GM23248 (cell line): ENCODE measurements around the gene MAFB. TPM values are rescaled to one million over a fixed set of nuclear protein-coding genes. Genes with fewer than 3 reads are reported as not detected.

ENCODE experiments used
- DNase-seq: peaks from one replicate; pipeline ENCODE4 v3.0.0-alpha.2; 2015
- H2AFZ ChIP-seq: fragments of 200-600 bp; sonication (generic); 2 replicates; pipeline ENCODE4 v1.6.1; 2016; ENCODE audit warnings: antibody characterized with exemption
- H3F3A ChIP-seq: fragments of 200-600 bp; sonication (generic); 2 replicates; pipeline ENCODE4 v1.6.1; 2016; ENCODE audit warnings: mild to moderate bottlenecking, antibody characterized with exemption, mixed run types; ENCODE audit not compliant: insufficient read depth
- H3K27ac ChIP-seq: fragments of 200-600 bp; sonication (generic); 2 replicates; pipeline ENCODE4 v1.5.1; 2016; ENCODE audit warnings: mild to moderate bottlenecking
- H3K27me3 ChIP-seq: fragments of 200-600 bp; sonication (generic); replicated peaks from 2 replicates; pipeline ENCODE4 v1.6.1; 2016; ENCODE audit warnings: mild to moderate bottlenecking; ENCODE audit not compliant: insufficient read depth
- H3K36me3 ChIP-seq: fragments of 200-600 bp; sonication (generic); 2 replicates; pipeline ENCODE4 v1.6.1; 2016; ENCODE audit warnings: low read depth, mild to moderate bottlenecking
- H3K4me1 ChIP-seq: fragments of 200-600 bp; sonication (generic); 2 replicates; pipeline ENCODE4 v1.6.1; 2016; ENCODE audit warnings: mild to moderate bottlenecking; ENCODE audit not compliant: insufficient read depth
- H3K4me2 ChIP-seq: fragments of 200-600 bp; sonication (generic); one replicate; pipeline ENCODE4 v1.6.1; 2016; ENCODE audit warnings: mild to moderate bottlenecking; ENCODE audit not compliant: unreplicated experiment
- H3K4me3 ChIP-seq: fragments of 200-600 bp; sonication (generic); 2 replicates; pipeline ENCODE4 v1.5.1; 2016; ENCODE audit warnings: mild to moderate bottlenecking
- H3K79me2 ChIP-seq: fragments of 200-600 bp; sonication (generic); 2 replicates; pipeline ENCODE4 v1.6.1; 2016; ENCODE audit warnings: mild to moderate bottlenecking; ENCODE audit not compliant: insufficient read depth
- H3K9ac ChIP-seq: fragments of 200-600 bp; sonication (generic); 2 replicates; pipeline ENCODE4 v1.6.1; 2016; ENCODE audit warnings: mild to moderate bottlenecking
- H3K9me2 ChIP-seq: fragments of 200-600 bp; sonication (generic); 2 replicates; pipeline ENCODE4 v1.6.1; 2016; ENCODE audit warnings: mixed run types, mild to moderate bottlenecking, moderate library complexity; ENCODE audit not compliant: insufficient read depth
- H3K9me3 ChIP-seq: fragments of 200-600 bp; sonication (generic); one replicate; pipeline ENCODE4 v1.6.1; 2017; ENCODE audit warnings: low read depth
- H4K20me1 ChIP-seq: fragments of 200-600 bp; sonication (generic); 2 replicates; pipeline ENCODE4 v1.6.0; 2016; ENCODE audit not compliant: insufficient read depth
- EZH2 ChIP-seq: fragments of 200-600 bp; sonication (generic); IDR thresholded peaks from 2 replicates; pipeline ENCODE4 v1.6.1; 2018; ENCODE audit warnings: antibody characterized with exemption, mild to moderate bottlenecking; ENCODE audit not compliant: insufficient read depth, poor library complexity, severe bottlenecking
- EZH2phosphoT487 ChIP-seq: fragments of 200-600 bp; sonication (generic); IDR thresholded peaks from 2 replicates; pipeline ENCODE4 v1.6.1; 2018; ENCODE audit warnings: antibody characterized with exemption, moderate library complexity, mild to moderate bottlenecking, low read depth; ENCODE audit not compliant: insufficient read depth
- WGBS, 2 experiments: methylation state at CpG; one replicate each; pipeline ENCODE4 v1.1.6; 2015 to 2017; ENCODE audit warnings: low lambda C conversion rate in 2 of 2, low coverage in 1 of 2; ENCODE audit errors: missing lambda C conversion rate in 2 of 2; 5-methylcytosine and 5-hydroxymethylcytosine counted together
- in situ Hi-C: fragments of 300-500 bp; cut with MboI; formaldehyde crosslinking; loops from 2 replicates; pipeline ENCODE4 v1.15.0; 2020
- polyA plus RNA-seq: library from polyadenylated mRNA; unstranded; fragments of >200 nt; fragmentation: Nextera tagmentation; extraction: Ambion mirVana; gene quantifications from 2 replicates; pipeline ENCODE4 v1.2.1, GENCODE V29; 2016
- total RNA-seq: library from RNA; depleted of rRNA; stranded (reverse); fragments of >200 nt; shearing (Covaris generic); gene quantifications from 2 replicates; pipeline ENCODE4 v1.2.3, GENCODE V29; 2014

Gene MAFB
- total and polyA plus RNA-seq, 2 experiments from 2014 or later: 1.9 to 3.8 TPM

DNA sequence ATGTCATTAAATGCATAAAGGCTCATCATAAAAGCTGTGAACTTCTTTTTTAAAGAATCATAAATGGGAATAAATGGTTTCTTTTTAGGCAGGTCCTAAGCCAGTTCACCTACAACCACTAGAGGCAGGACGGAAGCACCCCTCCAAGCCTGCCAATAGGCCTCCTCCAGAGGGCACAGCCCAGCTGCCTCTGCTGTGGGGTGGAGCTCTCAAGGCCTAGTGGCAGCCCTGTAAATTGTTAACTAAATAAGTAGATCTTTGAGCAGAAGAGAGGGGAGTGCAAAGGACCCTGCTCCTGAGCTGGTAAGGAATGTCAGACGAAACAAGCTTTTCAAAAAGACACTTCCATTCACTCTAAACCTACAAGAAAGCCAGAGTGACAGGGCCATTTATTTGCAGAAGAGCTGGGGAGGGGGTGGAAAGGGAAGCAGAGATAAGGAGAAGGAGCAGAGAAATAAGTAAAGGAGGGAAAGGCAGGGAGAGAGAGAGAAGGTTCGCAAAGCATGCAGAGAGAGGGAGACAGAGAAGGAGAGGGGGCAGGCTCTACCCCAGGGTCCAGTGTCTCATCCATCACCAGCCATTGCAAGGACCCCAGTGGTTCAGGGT is 18.0 kb upstream of the MAFB start:
- H3K4me1 ChIP-seq: no peaks in the 10 kb centered on the region
- TF ChIP-seq EZH2phosphoT487: no peak
- no peak for TF ChIP-seq EZH2
- 45 to 57% methylated on average over 3 of the region's 3 CpGs for WGBS, 2 experiments
- peaks cover 27% of the 10 kb centered on the region for H3K27me3 ChIP-seq
- no peak overlapping the region for H2AFZ ChIP-seq
- H3K9ac ChIP-seq: no peak overlapping the region
- H3K4me3 ChIP-seq: no peak overlapping the region
- no peaks in the 10 kb centered on the region for H3K9me3 ChIP-seq
- H3K9me2 ChIP-seq: no peaks in the 10 kb centered on the region
- H3K36me3 ChIP-seq: no peaks in the 10 kb centered on the region
- H3K4me2 ChIP-seq: no peak overlapping the region
- H3K79me2 ChIP-seq: no peaks in the 10 kb centered on the region
- H3K27ac ChIP-seq: no peak overlapping the region
- no peaks in the 10 kb centered on the region for H3F3A ChIP-seq
- DNase-seq: peak; percentile 20
- in situ Hi-C loops: no loop called here
- H4K20me1 ChIP-seq: no peaks in the 10 kb centered on the region

GRCh38 chr20:40705413-40705812 is 16.4 kb upstream of the MAFB start:
- no peak overlapping the region for H3K27ac ChIP-seq
- no peak overlapping the region for H3K4me3 ChIP-seq
- H3K9me2 ChIP-seq: no peaks in the 10 kb centered on the region
- H3K79me2 ChIP-seq: no peaks in the 10 kb centered on the region
- no peaks in the 10 kb centered on the region for H3F3A ChIP-seq
- H3K36me3 ChIP-seq: no peaks in the 10 kb centered on the region
- peaks cover 12% of the 10 kb centered on the region for H3K27me3 ChIP-seq
- 35 to 54% methylated on average over 3 of the region's 3 CpGs for WGBS, 2 experiments
- H3K9me3 ChIP-seq: no peaks in the 10 kb centered on the region
- H4K20me1 ChIP-seq: no peaks in the 10 kb centered on the region
- H3K4me2 ChIP-seq: no peak overlapping the region
- in situ Hi-C loops: no loop called here
- TF ChIP-seq EZH2 (no peak), EZH2phosphoT487 (no peak)
- H2AFZ ChIP-seq: no peak overlapping the region
- H3K4me1 ChIP-seq: no peaks in the 10 kb centered on the region
- no peak overlapping the region for H3K9ac ChIP-seq
- DNase-seq: no peak

DNA sequence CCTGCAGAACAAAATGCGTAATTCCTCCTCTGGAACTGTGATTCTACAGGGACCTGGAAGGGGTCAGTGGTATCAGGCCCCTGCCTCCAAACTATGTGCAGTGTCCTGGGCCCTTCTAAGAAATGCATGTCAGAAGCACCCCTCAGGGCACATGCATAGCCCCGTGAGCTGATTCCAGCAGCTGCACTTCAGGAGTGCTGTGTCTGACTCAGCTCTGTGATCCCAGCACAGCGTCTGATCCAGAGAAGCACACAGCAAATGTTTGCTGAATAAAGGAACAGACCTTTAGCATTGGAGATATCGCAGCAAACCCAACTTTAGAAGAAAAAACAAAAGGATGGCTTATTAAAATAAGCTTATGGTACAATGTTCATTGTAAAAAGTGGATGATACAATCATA is 15.8 kb upstream of the MAFB start:
- Histone ChIP-seq H3F3A (no peaks in the 10 kb centered on the region), H3K4me2 (no peak overlapping the region), H3K79me2 (no peaks in the 10 kb centered on the region), H3K9me2 (no peaks in the 10 kb centered on the region), H2AFZ (no peak overlapping the region), H4K20me1 (no peaks in the 10 kb centered on the region), H3K4me1 (no peaks in the 10 kb centered on the region), H3K4me3 (no peak overlapping the region), H3K36me3 (no peaks in the 10 kb centered on the region), H3K27ac (no peak overlapping the region), H3K9ac (no peak overlapping the region), H3K9me3 (no peaks in the 10 kb centered on the region), H3K27me3 (peaks cover 6% of the 10 kb centered on the region; the same call in 1 of the 2 replicates)
- TF ChIP-seq EZH2phosphoT487 (no peak), EZH2 (no peak)
- WGBS, 2 experiments: 48 to 60% methylated on average over 4 of the region's 4 CpGs
- in situ Hi-C loops: no loop called here
- no peak for DNase-seq

DNA sequence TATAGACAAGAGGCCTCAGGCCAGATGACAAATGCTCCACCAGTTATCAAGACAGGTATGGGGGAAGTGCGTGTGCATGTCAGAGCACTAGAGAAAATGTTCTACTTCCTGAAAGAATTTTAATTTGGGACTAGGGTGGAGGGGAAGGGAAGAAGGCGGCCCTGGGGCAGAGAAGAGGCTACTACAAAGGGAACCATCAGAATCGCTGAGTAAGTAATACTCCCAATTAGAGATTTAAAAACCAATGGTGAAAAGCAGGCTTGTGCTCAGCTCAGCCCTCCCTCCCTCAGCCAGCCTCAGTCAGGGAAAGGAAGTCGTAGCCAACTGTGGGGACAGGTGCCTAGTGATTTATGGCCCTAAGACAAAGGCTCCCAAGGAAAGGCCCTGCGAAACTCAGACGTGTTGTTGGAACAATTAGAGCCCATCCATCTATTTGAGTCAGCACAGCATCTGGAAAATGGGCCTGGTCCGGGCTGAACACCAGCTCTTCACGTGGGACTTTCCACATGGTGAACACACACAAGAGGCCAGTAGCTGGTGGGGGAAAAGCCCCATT is 15.0 kb upstream of the MAFB start:
- Histone ChIP-seq H4K20me1 (no peaks in the 10 kb centered on the region), H3K4me1 (no peaks in the 10 kb centered on the region), H2AFZ (no peak overlapping the region), H3K9me2 (no peaks in the 10 kb centered on the region), H3K4me3 (no peak overlapping the region), H3K36me3 (no peaks in the 10 kb centered on the region), H3K9ac (no peak overlapping the region), H3K9me3 (no peaks in the 10 kb centered on the region), H3K79me2 (no peaks in the 10 kb centered on the region), H3K27ac (no peak overlapping the region), H3F3A (no peaks in the 10 kb centered on the region), H3K27me3 (peaks cover 3% of the 10 kb centered on the region; the same call in 1 of the 2 replicates), H3K4me2 (no peak overlapping the region)
- no peak for DNase-seq
- TF ChIP-seq EZH2: no peak
- no peak for TF ChIP-seq EZH2phosphoT487
- in situ Hi-C loops: no loop called here
- 51 to 57% methylated on average over 8 of the region's 8 CpGs for WGBS, 2 experiments
